NCI-H345 treated with DMSO at 0.1 percent for 48 hours (cell line): Measurements from ENCODE around the gene CDHR5.
A peak's percentile ranks its signal among the peaks of the same experiment; 100 is the strongest.

Experiments
- DNase-seq: peaks from one replicate; lab custom pipeline; 2025; ENCODE audit not compliant: unreplicated experiment; lab: John Stamatoyannopoulos, UW

CDHR5 gene

GRCh38 chr11:569158-569885, 55.4 kb downstream of the CDHR5 start:
- DNase-seq = no peak

DNA sequence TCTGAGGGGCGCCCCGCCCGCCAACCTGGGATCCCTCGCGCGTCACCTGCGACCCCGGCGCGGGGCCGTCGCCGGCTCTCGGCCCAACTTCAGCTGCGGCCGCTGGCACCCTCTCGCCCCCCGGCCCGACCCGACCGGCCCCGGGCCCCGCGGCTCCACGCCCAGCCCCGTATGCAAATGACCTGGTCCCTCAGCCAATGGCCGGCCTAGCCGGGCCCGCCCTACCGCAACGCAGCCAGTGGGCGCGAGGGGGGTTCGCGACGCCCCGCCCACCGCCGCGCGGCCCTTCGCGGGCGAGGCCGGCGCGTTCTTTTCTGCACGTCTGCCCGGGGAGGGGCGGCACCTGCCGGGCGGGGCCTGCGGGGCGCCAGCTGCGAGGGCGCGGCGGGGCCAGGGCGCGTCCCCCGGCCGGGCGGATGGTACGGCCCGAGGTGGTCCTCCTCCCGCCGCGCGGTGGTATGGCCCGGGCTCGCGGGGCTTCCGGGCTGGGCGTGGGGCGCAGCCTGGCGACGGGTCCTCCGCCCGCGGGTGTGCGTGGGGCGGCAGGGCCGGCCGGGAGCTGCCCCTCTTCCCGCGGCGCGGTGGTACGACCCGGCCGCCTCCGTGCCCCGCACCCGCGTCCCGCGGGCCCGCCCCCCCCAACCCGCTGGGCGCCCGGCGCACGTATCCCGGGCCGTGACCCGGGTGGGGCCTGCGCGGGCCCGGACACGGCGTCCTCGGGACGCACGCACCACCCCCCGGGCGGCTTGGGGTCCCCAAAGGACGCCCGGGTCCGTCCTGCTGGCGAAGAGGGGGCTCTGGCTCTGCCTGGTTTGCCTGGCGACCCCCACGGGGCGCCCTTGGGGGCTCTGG, 56.2 kb downstream of the CDHR5 start:
- DNase-seq = peak; percentile 92

DNA sequence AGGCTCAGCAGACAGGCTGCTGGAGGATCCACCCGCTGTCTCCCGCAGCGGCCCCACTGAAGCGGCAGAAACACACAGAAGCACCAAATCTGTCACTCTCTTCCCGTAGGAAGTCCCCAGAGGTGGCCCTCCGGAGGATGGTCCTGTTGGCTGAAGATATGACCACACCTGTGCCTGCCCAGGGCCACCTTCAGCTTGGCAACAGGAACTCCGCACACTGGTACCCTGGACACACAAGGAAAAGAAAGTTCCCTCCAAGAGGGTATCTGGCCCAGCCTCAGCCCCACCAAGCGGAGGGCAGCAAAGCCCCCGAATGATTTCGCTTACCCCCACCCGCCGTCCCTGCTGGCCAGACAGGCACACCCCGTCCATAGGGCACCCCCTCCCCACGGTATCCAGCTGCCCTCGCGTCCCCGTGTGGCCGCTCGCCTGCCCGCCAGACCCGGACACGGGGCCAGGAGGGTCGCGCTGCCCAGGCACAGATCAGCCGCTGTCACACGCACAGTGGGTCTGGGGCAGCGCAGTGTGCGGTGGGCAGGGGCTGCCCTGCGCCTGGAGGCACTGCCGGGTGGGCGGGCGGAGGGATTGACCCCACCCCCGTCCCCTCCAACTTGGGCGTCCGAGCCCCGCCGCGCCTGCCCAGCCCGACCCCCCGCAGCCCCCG, 57.0 kb downstream of the CDHR5 start:
- no peak for DNase-seq

DNA sequence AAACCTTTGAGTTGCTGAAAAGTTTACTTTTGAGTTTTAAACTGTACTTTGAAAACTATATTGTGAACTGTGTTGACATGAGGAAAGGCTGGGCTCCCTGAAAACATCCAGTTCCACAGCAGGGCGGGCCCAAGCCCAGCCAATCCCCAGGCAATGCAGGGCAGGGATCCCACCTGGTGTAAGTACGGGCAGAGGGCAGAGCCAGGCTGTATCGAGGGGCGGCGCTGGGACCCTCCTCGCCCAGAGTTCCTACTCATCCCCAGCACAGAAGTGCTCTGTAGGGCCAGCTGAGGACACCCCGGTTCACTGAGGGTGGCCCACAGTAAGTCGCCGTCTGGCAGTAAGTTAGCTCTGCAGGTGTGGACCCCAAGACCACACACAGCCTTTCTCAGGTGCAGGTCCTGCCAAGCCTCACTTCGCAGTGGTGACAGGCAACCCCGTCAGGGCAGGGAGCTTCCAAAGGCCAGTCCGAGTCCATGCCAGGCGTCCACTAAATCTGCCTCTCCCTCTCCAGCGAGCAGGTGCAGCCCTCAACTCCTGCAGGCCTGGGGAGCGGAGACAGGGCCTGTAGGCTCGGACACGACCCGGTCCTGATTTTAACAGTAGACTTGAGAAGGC, 57.6 kb downstream of the CDHR5 start:
- no peak for DNase-seq
